Measurements from ENCODE around the gene SLC12A3. TPM values are rescaled to one million over a fixed set of nuclear protein-coding genes. Genes with fewer than 3 reads are reported as not detected.
"Not testable (repeated sequence)": the region's sequence is repeated elsewhere in the genome, so short reads cannot be mapped to it uniquely, and the experiment has no call there.

SLC12A3 gene
- total and polyA plus RNA-seq, 12 donors = 0.03 to 0.06 TPM; not detected in 10

DNA sequence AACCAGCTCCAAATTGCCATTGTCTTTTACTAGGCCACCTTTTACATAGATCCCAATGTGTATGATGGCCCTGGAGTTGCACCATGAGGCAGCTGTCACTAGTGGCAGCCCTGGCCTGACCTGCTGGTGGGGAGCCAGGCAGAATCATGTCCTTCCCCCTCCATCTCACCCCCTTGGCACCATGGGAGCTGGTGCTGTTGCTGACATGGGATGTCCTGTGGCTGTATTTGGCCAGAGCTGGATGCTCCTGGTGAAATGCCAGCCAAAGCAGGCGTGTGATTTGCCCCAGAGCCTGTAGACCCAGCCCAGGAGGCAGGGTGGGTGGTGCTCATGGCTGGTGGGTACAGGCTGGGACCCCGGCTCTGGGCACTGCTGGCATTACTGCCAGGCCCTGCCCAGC lies 18.6 kb downstream of the SLC12A3 start:
- H3K36me3 ChIP-seq (replicated peaks in 1 of 2) = no peaks in the 10 kb centered on the region
- DNase-seq = no peak
- intact Hi-C loops (cut with DNase I) = no loop called here

DNA sequence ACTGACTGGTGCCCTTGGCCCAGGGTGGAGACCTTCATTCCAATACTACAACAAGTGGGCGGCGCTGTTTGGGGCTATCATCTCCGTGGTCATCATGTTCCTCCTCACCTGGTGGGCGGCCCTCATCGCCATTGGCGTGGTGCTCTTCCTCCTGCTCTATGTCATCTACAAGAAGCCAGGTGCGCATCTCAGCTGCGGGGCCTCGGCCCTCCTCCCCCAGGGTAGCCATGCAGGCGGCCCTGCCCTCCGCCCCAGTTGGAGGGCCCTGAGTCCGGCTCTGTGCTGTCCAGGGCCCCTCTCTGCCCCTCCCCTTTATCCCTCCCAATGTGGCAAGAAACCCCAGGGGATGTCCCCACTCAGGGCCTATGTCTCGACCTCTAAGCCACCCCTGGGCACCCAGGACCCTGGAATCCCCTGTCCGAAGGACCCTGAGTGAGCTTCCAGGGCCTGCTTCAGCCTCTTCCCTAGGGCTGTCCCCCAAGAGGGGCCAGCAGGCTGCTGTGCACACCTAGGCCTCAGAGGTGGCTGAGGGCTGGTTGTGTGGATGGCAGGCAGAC lies 19.1 kb downstream of the SLC12A3 start:
- H3K4me3 ChIP-seq = no peak overlapping the region
- H3K36me3 ChIP-seq (replicated peaks in 1 of 2) = no peaks in the 10 kb centered on the region
- TF ChIP-seq, protein P1, sequence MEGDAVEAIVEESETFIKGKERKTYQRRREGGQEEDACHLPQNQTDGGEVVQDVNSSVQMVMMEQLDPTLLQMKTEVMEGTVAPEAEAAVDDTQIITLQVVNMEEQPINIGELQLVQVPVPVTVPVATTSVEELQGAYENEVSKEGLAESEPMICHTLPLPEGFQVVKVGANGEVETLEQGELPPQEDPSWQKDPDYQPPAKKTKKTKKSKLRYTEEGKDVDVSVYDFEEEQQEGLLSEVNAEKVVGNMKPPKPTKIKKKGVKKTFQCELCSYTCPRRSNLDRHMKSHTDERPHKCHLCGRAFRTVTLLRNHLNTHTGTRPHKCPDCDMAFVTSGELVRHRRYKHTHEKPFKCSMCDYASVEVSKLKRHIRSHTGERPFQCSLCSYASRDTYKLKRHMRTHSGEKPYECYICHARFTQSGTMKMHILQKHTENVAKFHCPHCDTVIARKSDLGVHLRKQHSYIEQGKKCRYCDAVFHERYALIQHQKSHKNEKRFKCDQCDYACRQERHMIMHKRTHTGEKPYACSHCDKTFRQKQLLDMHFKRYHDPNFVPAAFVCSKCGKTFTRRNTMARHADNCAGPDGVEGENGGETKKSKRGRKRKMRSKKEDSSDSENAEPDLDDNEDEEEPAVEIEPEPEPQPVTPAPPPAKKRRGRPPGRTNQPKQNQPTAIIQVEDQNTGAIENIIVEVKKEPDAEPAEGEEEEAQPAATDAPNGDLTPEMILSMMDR (IDR thresholded peaks at IDR 0.05) = no peak
- no peak for TF ChIP-seq POLR2A (IDR thresholded peaks at IDR 0.05)
- H3K27me3 ChIP-seq = no peaks in the 10 kb centered on the region
- no peak overlapping the region for H3K27ac ChIP-seq
- no peaks in the 10 kb centered on the region for H3K9me3 ChIP-seq (replicated peaks in 1 of 3)
- DNase-seq = no peak
- no peaks in the 10 kb centered on the region for H3K4me1 ChIP-seq (replicated peaks in 1 of 2)
- WGBS, 4 donors = 94 to 100% (median 96%) methylated on average over 6 to 14 of the region's 14 CpGs
- intact Hi-C loops (cut with DNase I) = no loop called here

More for the DNA sequence above, 18.6 kb downstream of the SLC12A3 start:
- H3K27ac ChIP-seq = no peak overlapping the region
- WGBS, 4 donors = 89 to 93% (median 92%) methylated on average over 2 of the region's 2 CpGs; no CpG with 5 or more reads in 1 of the 4 donors
- no peak overlapping the region for H3K4me3 ChIP-seq
- no peaks in the 10 kb centered on the region for H3K27me3 ChIP-seq
- TF ChIP-seq, protein P1 (IDR thresholded peaks at IDR 0.05) = no peak
- TF ChIP-seq POLR2A (IDR thresholded peaks at IDR 0.05) = no peak
- H3K9me3 ChIP-seq (replicated peaks in 1 of 3) = no peaks in the 10 kb centered on the region
- no peaks in the 10 kb centered on the region for H3K4me1 ChIP-seq (replicated peaks in 1 of 2)

DNA sequence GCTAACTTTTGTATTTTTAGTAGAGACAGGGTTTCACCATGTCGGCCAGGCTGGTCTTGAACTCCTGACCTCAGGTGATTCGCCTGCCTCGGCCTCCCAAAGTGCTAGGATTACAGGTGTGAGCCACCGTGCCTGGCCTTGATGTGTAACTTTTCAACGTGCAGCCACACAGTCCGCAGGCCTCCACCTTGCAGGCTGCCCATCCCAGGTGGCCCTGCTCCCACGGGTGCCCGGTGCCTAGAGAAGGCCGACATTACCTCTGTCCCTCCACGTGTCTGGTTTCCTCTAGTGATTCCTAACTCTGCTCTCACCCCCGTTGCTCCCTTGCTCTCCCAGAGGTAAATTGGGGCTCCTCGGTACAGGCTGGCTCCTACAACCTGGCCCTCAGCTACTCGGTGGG lies 19.9 kb downstream of the SLC12A3 start:
- H3K27me3 ChIP-seq; H3K9me3 ChIP-seq (replicated peaks in 1 of 3); H3K27ac ChIP-seq; H3K4me3 ChIP-seq; intact Hi-C loops (cut with DNase I); DNase-seq; H3K4me1 ChIP-seq (replicated peaks in 1 of 2); H3K36me3 ChIP-seq (replicated peaks in 1 of 2): not testable (repeated sequence)
- WGBS, 4 donors = 83 to 97% (median 93%) methylated on average over 8 to 13 of the region's 13 CpGs

DNA sequence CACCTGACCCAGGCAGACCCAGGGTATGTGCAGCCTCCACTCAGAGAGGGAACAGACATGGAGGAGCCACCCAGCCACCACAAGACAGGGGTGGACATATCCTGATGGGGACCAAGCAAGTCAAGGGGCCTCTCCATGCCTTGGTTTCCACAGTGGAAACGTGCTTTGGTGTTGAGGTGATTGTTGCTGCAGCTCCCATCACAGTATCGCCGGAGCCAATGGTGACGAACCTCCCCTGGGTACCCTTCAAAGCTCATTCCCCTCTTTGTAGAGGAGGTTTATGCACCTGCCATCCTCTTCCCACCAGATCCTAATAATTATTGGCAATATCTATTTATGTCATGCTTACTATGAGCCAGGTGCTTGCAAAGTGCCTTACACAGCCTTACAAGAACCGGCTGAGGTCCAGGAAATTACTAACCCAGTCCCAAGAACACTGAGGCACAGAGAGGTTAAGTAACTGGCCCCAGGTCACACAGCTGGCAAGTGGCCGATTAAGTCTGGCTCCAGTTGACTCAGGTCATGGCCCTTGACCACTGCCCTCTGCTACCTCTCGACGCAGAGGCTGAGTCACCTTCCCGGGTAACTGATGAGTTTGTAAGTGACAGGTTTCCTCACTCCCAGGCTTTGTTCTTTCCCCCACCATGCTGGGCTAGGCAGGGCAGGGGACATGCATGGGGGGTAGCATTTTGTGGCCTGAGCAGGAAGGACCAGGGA lies 20.6 kb downstream of the SLC12A3 start:
- Histone ChIP-seq H3K9me3 (replicated peaks in 1 of 3) (no peaks in the 10 kb centered on the region), H3K27me3 (no peaks in the 10 kb centered on the region), H3K36me3 (replicated peaks in 1 of 2) (no peaks in the 10 kb centered on the region), H3K4me3 (no peak overlapping the region), H3K27ac (no peak overlapping the region), H3K4me1 (replicated peaks in 1 of 2) (no peaks in the 10 kb centered on the region)
- no peak for TF ChIP-seq POLR2A (IDR thresholded peaks at IDR 0.05)
- TF ChIP-seq, protein P1 (IDR thresholded peaks at IDR 0.05) = no peak
- intact Hi-C loops (cut with DNase I) = no loop called here
- WGBS, 4 donors = 55 to 92% (median 74%) methylated on average over 5 to 9 of the region's 9 CpGs
- no peak for DNase-seq

DNA sequence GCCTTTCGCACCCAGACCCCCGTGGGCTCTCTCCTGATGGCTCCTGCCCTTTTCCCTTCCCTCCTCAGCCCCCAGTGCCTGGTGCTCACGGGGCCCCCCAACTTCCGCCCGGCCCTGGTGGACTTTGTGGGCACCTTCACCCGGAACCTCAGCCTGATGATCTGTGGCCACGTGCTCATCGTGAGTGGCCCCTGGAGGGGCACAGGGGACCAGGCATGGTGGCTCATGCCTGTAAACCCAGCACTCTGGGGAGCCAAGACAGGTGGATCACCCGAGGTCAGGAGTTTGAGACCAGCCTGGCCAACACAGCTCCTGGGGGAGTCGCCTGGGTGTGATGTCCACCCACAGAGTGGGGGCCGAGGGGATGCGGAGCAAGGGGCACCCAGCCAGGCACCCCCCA lies 21.3 kb downstream of the SLC12A3 start:
- H3K27ac ChIP-seq = no peak overlapping the region
- no peak overlapping the region for H3K4me3 ChIP-seq
- no peak for DNase-seq
- H3K27me3 ChIP-seq = no peaks in the 10 kb centered on the region
- 90 to 96% (median 91%) methylated on average over 10 to 12 of the region's 12 CpGs for WGBS, 4 donors
- H3K4me1 ChIP-seq (replicated peaks in 1 of 2) = no peaks in the 10 kb centered on the region
- intact Hi-C loops (cut with DNase I) = no loop called here
- H3K9me3 ChIP-seq (replicated peaks in 1 of 3) = no peaks in the 10 kb centered on the region
- TF ChIP-seq POLR2A (IDR thresholded peaks at IDR 0.05) = no peak
- TF ChIP-seq, protein P1 (IDR thresholded peaks at IDR 0.05) = no peak
- no peaks in the 10 kb centered on the region for H3K36me3 ChIP-seq (replicated peaks in 1 of 2)

Data from adrenal gland (tissue), 12 donors.